Lower leg skin (tissue), 3 donors: Measurements from ENCODE around the gene SSR1.

Source experiments
- POLR2A ChIP-seq, 2 donors: fragments of 450-650 bp; IDR thresholded peaks; one replicate each; pipeline ENCODE4 v1.6.1; 2016 to 2017; ENCODE audit warnings: antibody characterized with exemption in 2 of 2, mild to moderate bottlenecking in 1 of 2, moderate library complexity in 1 of 2
- TF ChIP-seq, protein P1 (sequence below), 3 donors: fragments of 450-650 bp; IDR thresholded peaks; one replicate each; pipeline ENCODE4 v1.5.1; 2016; ENCODE audit warnings: antibody characterized with exemption in 3 of 3, mild to moderate bottlenecking in 3 of 3, moderate library complexity in 2 of 3

DNA sequence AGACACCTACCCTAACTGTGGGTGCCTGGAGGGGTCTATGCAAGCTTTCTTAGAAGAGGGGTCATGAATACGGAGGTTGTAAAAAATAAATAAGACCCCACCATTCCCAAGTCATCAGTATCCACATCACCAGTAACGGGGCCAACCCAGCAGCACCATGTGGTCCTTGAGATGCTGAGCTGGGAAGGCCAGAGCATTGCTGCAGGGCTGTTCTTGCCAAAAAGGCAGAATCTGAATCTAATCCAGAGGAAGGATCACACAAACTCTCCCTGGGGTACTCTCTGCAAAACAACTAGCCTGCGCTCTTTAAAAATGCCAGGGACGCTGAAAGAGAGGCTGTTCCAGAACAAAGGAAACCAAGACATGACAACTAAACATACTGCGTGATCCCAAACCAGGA, 43.2 kb downstream of the SSR1 start:
- TF ChIP-seq, protein P1, sequence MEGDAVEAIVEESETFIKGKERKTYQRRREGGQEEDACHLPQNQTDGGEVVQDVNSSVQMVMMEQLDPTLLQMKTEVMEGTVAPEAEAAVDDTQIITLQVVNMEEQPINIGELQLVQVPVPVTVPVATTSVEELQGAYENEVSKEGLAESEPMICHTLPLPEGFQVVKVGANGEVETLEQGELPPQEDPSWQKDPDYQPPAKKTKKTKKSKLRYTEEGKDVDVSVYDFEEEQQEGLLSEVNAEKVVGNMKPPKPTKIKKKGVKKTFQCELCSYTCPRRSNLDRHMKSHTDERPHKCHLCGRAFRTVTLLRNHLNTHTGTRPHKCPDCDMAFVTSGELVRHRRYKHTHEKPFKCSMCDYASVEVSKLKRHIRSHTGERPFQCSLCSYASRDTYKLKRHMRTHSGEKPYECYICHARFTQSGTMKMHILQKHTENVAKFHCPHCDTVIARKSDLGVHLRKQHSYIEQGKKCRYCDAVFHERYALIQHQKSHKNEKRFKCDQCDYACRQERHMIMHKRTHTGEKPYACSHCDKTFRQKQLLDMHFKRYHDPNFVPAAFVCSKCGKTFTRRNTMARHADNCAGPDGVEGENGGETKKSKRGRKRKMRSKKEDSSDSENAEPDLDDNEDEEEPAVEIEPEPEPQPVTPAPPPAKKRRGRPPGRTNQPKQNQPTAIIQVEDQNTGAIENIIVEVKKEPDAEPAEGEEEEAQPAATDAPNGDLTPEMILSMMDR (IDR thresholded peaks at IDR 0.05): no peak
- no peak for TF ChIP-seq POLR2A (IDR thresholded peaks at IDR 0.05)
